IPS-20b (cell line): ENCODE results near the gene PRAC2.

Experiments
- H3K27ac ChIP-seq: one replicate; pipeline ENCODE4 v1.5.1; 2013; ENCODE audit warnings: low read length
- H3K27me3 ChIP-seq: 2 replicates; pipeline ENCODE4 v1.6.1; 2013; ENCODE audit warnings: mild to moderate bottlenecking, low read length, inconsistent platforms; ENCODE audit not compliant: insufficient read depth
- H3K36me3 ChIP-seq: 2 replicates; pipeline ENCODE4 v1.6.1; 2013; ENCODE audit warnings: low read depth, mild to moderate bottlenecking, inconsistent platforms, low read length, moderate library complexity; ENCODE audit not compliant: insufficient read depth
- H3K4me1 ChIP-seq: 2 replicates; pipeline ENCODE4 v1.6.1; 2013; ENCODE audit warnings: mild to moderate bottlenecking, control low read depth, inconsistent platforms, low read length, moderate library complexity; ENCODE audit not compliant: insufficient read depth
- H3K4me3 ChIP-seq: 2 replicates; pipeline ENCODE4 v1.5.1; 2013; ENCODE audit warnings: mild to moderate bottlenecking, low read length, inconsistent platforms
- H3K9ac ChIP-seq: 2 replicates; pipeline ENCODE4 v1.6.1; 2013; ENCODE audit warnings: low read depth, mild to moderate bottlenecking, inconsistent platforms, low read length, moderate library complexity
- H3K9me3 ChIP-seq: 2 replicates; pipeline ENCODE4 v1.6.1; 2013; ENCODE audit warnings: mild to moderate bottlenecking, low read depth, low read length, inconsistent platforms; ENCODE audit not compliant: insufficient read depth

The PRAC2 gene

DNA sequence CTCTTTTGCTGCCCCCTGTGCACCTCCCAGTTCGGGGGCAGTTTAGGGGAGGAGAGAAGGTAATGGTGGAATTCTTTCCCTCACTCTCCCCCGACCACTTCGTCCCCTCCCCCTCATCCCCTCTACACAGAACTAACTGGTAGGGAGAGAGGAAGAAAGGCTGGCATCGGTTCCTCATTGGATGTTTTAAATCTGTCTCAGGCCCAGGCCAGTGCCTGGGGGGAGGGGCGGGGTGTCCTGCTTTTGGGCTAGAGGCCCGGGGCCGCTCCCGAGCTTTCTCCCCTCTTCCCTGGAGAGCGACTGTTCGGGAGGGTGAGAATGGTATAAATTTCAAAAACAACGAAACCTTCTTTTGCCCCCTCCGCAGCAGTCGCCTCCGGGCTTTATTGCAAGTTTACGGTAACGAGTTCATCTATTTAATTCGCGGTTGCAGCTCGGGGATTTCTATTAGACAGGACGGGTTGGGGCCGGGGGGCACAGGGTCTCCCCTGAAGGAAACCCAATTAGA lies at the start of gene PRAC2:
Gene PRAC2, plus strand, starts transcription at position 271 of the 508 bp plus-strand sequence. CDS start 1,226 bp downstream, outside the sequence.
- H3K4me3 ChIP-seq: peak within 1 kb of the TSS; percentile 42
- H3K9me3 ChIP-seq: peaks cover 7% of the 10 kb centered on the region; the same call in 1 of the 2 replicates
- no peaks in the 10 kb centered on the region for H3K36me3 ChIP-seq
- H3K4me1 ChIP-seq: peaks cover 21% of the 10 kb centered on the region
- no peak within 1 kb of the TSS for H3K27ac ChIP-seq
- no peak within 1 kb of the TSS for H3K9ac ChIP-seq
- peaks cover 100% of the 10 kb centered on the region for H3K27me3 ChIP-seq

DNA sequence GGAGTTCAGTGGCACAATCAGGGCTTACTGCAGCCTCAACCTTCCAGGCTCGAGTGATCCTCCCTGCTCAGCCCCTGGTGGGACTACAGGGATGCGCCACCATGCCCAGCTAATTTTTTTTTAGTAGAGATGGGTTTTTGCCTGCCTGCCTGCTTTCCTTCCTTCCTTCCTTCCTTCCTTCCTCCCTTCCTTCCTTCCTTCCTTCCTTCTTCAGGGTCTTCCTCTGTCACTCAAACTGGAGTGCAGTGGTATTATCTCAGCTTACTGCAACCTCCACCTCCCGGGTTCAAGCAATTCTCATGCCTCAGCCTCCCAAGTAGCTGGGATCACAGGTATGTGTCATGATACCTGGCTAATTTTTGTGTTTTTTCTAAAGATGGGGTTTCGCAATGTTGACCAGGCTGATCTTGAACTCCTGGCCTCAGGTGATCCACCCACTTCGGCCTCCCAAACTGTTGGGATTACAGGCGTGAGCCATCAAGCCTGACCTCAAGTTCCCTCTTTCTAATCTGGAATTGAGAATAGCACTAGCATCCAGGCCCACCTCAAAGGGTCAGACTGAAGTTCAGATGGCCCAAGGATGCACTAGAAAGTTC lies 45.9 kb upstream of the PRAC2 start:
- Histone ChIP-seq H3K9me3 (no peaks in the 10 kb centered on the region), H3K9ac (no peak overlapping the region), H3K36me3 (no peaks in the 10 kb centered on the region), H3K4me3 (no peak overlapping the region), H3K4me1 (no peaks in the 10 kb centered on the region), H3K27ac (no peak overlapping the region), H3K27me3 (peaks cover 84% of the 10 kb centered on the region)

DNA sequence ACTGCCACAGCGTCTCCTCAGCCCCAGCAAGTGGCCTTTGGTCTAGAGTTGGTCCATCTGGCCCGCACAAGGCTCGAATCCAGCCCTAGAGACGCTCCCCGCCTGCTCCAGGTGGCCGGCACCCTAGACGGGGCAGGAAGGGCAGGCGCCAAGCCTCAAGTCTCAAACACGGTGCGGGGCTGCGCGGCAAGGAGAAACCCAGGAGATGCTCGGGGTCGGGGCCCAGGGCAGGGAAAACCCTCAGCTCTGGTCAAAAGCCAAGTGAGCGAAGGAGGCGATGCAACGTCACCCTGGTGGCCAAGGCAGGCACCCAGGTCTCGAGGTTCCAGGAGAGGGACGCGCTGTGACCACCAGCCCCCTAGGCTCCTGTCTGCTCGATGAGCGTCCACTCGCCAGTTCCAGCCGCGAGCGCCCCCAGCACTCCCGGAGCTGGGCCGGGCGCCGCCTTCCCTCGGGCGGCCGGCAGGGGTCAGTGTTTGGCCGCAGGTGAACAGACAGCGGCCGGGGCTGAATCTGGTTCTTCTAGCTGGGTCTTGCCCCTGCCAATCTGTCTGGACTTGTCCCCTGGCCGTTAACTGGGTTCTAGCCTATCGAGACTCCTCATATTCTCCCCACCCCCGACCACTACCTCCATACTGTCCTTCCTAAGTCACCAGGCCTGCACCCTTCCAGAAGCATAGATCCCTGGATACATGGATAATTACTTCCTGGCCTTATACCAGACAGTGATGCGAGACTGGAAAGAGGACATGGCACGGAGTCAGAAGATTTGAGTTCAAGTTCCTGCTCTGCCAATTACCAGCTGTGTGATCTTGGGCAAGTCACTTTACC lies 44.6 kb upstream of the PRAC2 start:
- H3K9me3 ChIP-seq: no peaks in the 10 kb centered on the region
- H3K9ac ChIP-seq: no peak overlapping the region
- no peak overlapping the region for H3K27ac ChIP-seq
- H3K27me3 ChIP-seq: peaks cover 71% of the 10 kb centered on the region
- peak overlapping the region; percentile 57; the same call in 1 of the 2 replicates for H3K4me3 ChIP-seq
- no peaks in the 10 kb centered on the region for H3K36me3 ChIP-seq
- H3K4me1 ChIP-seq: no peaks in the 10 kb centered on the region

DNA sequence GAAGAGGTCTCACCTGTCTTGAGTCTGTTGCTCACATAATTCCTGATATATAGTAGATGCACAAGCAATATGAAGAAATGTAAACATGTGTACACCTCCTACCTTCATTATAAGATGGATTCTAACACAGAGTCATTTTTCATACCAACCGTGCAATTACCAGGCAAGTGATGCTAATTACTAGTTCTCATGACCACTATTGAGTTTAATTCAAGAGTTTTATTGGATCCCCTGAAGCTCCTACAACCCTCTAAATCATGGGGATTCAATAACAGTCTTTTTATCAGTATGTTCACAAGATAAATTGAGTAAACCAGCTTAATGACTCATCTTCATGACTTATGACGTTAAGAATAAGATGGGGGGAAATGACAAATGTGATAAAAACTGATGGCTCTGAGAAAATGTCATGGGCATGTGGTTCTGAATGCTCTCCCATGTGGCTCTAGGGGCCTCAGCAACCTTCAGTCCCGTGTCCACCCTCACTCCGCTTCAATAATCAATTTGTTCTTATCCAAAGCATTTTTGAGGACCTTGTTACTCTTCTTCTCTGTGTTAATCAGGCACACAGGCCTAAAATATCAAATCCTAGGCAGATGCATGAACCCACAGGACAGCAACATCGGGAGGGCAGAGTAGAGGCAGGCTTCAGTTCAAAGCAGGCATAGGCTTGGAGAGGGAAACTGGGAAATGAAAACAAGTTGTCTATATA lies 43.4 kb upstream of the PRAC2 start:
- H3K9ac ChIP-seq: no peak overlapping the region
- no peak overlapping the region for H3K27ac ChIP-seq
- no peaks in the 10 kb centered on the region for H3K36me3 ChIP-seq
- no peaks in the 10 kb centered on the region for H3K4me1 ChIP-seq
- H3K4me3 ChIP-seq: no peak overlapping the region
- H3K27me3 ChIP-seq: peaks cover 62% of the 10 kb centered on the region
- H3K9me3 ChIP-seq: no peaks in the 10 kb centered on the region

DNA sequence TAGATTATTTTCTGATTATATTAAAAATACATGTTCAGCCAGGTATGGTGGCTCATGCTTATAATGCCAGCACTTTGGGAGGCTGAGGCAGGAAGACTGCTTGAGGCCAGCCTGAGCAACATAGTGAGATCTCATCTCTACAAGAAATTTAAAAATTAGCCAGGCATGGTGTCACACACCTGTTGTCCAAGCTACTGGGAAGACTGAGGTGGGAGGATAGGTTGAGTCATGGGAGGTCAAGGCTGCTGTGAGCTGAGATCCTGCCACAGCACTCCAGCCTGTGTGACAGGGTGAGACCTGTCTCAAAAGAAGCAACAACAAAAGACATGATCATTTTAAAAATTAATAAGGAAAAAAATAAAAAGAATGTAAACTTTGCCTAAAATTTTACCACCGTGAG lies 41.4 kb upstream of the PRAC2 start:
- peaks cover 43% of the 10 kb centered on the region for H3K27me3 ChIP-seq

DNA sequence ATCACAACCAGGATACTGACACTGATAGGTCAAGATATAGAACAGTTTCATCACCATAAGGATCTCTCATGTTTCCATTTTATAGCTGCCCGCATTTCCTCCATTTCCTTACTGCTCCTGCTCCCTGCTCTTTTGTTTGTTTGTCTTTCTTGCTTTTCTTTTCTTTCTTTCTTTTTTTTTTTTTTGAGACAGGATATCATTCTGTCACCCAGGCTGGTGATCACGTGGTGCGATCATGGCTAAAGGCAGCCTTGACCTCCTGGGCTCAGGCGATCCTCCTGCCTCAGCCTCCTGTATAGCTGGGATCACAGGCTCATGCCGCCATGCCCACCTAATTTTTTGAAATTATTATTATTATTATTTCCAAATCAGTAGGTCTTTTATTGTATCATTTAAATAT lies 32.3 kb upstream of the PRAC2 start:
- no peak overlapping the region for H3K27ac ChIP-seq
- no peaks in the 10 kb centered on the region for H3K9me3 ChIP-seq
- H3K9ac ChIP-seq: no peak overlapping the region
- H3K27me3 ChIP-seq: peaks cover 4% of the 10 kb centered on the region; the same call in 1 of the 2 replicates
- no peaks in the 10 kb centered on the region for H3K36me3 ChIP-seq
- H3K4me3 ChIP-seq: no peak overlapping the region
- no peaks in the 10 kb centered on the region for H3K4me1 ChIP-seq

More for the DNA sequence above, 41.4 kb upstream of the PRAC2 start:
- Histone ChIP-seq H3K9me3 (no peaks in the 10 kb centered on the region), H3K36me3 (no peaks in the 10 kb centered on the region), H3K4me1 (no peaks in the 10 kb centered on the region), H3K9ac (no peak overlapping the region), H3K27ac (no peak overlapping the region), H3K4me3 (no peak overlapping the region)

DNA sequence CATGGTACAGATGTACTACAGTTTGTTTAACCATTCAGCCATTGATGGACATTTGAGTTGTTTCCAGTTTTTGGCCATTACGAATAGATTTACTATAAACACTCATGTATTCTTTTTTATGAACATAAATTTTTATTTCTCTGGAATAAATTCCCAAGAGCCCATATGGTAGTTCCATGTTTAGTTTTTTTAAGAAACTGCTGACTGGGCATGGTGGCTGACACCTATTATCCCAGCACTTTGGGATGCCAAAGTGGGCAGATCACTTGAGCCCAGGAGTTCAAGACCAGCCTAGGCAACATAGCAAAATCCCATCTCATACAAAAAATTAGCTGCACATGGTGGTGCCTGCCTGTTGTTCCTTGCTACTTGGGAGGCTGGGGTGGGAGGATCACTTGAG lies 30.9 kb upstream of the PRAC2 start:
- Histone ChIP-seq H3K4me1 (no peaks in the 10 kb centered on the region), H3K9ac (no peak overlapping the region), H3K36me3 (no peaks in the 10 kb centered on the region), H3K4me3 (no peak overlapping the region), H3K27ac (no peak overlapping the region), H3K9me3 (no peaks in the 10 kb centered on the region), H3K27me3 (peaks cover 4% of the 10 kb centered on the region; the same call in 1 of the 2 replicates)

DNA sequence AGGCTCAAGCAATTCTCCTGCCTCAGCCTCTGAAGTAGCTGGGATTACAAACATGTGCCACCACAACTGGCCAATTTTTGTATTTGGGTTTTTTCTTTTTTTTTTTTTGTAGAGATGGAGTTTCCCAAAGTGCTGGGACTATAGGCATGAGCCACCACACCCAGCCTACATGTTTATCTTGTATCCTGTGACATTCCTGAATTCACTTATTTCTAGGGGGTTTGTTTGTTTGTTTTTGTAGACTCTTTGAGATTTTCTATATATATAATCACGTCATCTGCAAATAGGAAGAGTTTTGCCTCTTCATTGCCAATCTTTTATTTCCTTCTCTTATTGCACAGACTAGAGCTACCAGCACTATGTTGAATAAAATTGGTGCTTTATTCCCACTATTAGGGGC lies 29.8 kb upstream of the PRAC2 start:
- H3K27ac ChIP-seq: no peak overlapping the region
- no peaks in the 10 kb centered on the region for H3K9me3 ChIP-seq
- H3K36me3 ChIP-seq: no peaks in the 10 kb centered on the region
- no peak overlapping the region for H3K4me3 ChIP-seq
- H3K4me1 ChIP-seq: no peaks in the 10 kb centered on the region
- H3K27me3 ChIP-seq: peaks cover 4% of the 10 kb centered on the region
- no peak overlapping the region for H3K9ac ChIP-seq

DNA sequence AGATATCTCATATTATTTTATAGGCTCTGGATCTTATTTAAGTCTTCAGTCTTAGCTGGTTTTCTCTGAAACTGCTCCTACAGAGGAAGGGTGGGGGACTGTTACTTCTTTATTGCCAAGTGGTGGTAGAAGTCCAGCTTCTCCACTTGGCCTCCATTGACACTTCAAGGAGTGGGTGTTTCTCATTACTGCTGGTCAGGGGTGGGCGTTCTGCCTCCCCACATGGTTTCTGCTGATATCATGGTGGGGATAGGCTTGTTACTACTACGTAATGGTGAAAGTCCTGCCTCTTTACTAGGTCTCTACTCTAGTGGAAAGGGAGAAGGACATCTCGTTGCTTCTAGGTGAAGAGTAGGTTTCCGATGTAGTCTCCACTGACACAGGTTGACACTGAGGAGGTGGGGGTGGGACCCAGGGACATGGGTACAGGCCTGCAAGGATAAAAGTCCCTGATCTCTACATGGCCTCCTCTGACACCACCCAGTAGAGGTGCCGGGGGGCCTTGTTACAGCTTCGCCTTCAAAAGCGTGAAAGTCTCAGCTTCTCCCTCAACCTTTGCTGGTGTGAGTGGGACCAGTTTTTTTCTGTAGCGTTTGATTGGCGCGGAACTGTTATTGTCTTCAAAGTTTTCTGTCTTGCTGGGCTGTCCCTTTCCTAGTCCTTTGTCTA lies 21.0 kb upstream of the PRAC2 start:
- peaks cover 29% of the 10 kb centered on the region for H3K27me3 ChIP-seq

DNA sequence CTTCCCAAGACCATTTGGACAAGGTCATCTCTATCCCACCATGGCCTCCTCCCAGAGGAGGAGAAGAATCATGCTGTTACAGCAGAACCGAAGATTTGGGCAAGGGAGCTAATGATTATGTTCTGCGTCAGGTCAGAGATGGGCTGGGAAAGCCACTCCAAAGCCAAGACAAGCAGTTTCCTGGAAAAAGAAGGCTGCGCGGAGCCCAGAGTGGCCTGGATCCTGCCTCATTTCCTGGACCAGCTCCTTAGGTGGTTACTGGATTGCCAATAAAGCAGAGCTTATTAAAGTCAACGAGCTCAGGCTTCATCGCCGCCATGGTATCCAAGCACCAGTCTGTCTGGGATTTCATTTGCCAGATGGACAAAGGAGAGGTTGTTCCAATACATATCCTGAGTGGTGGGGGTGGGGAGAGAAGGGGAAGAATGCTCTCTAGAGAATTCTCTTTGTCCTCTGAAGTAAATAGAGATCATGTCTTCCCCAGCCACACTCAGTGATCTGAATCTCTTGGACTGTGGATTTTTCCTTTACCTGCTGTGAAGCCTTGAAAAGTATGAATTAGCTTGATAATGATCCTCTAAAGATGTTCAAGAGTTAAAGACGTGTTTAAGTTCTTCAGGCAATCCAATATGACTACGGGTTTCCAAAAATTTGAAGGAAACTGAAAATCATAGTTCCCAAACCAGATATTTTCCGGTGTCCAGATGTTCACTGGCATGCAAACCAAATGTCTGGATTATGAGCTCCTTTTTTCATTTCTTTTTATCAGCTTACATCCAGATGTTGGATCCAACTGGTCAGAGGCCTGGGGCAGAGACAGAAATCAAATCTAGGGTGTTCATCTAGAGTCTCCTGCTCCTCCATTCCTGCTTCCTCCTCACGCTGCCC lies 18.4 kb upstream of the PRAC2 start:
- no peak overlapping the region for H3K4me3 ChIP-seq
- H3K9ac ChIP-seq: no peak overlapping the region
- no peak overlapping the region for H3K27ac ChIP-seq
- H3K36me3 ChIP-seq: no peaks in the 10 kb centered on the region
- H3K4me1 ChIP-seq: no peaks in the 10 kb centered on the region
- H3K27me3 ChIP-seq: peaks cover 51% of the 10 kb centered on the region
- H3K9me3 ChIP-seq: no peaks in the 10 kb centered on the region

More for the DNA sequence above, 21.0 kb upstream of the PRAC2 start:
- Histone ChIP-seq H3K4me1 (no peaks in the 10 kb centered on the region), H3K9ac (no peak overlapping the region), H3K4me3 (no peak overlapping the region), H3K27ac (no peak overlapping the region), H3K36me3 (no peaks in the 10 kb centered on the region), H3K9me3 (no peaks in the 10 kb centered on the region)
